Endothelial cell (in vitro differentiated cells): Measurements from ENCODE around the gene GRM8. TPM values are rescaled to one million over a fixed set of nuclear protein-coding genes. Genes with fewer than 3 reads are reported as not detected.

ENCODE experiments used
- DNase-seq: peaks from one replicate; pipeline ENCODE4 v3.0.0; 2021; ENCODE audit warnings: low spot score
- H3K27ac Mint-ChIP-seq: one replicate; pipeline ENCODE4 v1.8.0; 2021; ENCODE audit warnings: mixed read lengths, inconsistent platforms; ENCODE audit not compliant: unreplicated experiment
- H3K27me3 Mint-ChIP-seq: one replicate; pipeline ENCODE4 v1.8.0; 2021; ENCODE audit warnings: mild to moderate bottlenecking, moderate library complexity, mixed read lengths, inconsistent platforms; ENCODE audit not compliant: unreplicated experiment
- H3K36me3 Mint-ChIP-seq: one replicate; pipeline ENCODE4 v1.8.0; 2021; ENCODE audit warnings: mild to moderate bottlenecking, low read depth, mixed read lengths, inconsistent platforms; ENCODE audit not compliant: unreplicated experiment
- H3K4me1 Mint-ChIP-seq: one replicate; pipeline ENCODE4 v1.8.0; 2021; ENCODE audit warnings: mild to moderate bottlenecking, mixed read lengths, inconsistent platforms; ENCODE audit not compliant: unreplicated experiment
- H3K4me3 Mint-ChIP-seq: one replicate; pipeline ENCODE4 v1.8.0; 2021; ENCODE audit warnings: mild to moderate bottlenecking, mixed read lengths, inconsistent platforms; ENCODE audit not compliant: unreplicated experiment
- H3K9me3 Mint-ChIP-seq: one replicate; pipeline ENCODE4 v1.8.0; 2021; ENCODE audit warnings: mixed read lengths, inconsistent platforms; ENCODE audit not compliant: unreplicated experiment
- CTCF ChIP-seq: fragments of 200-600 bp; sonication (generic); IDR thresholded peaks from one replicate; pipeline ENCODE4 v1.5.0; 2021; ENCODE audit warnings: antibody characterized with exemption; ENCODE audit not compliant: unreplicated experiment
- total RNA-seq: library from RNA; stranded (reverse); fragmentation: NEBNext Ultra II Directional; extraction: Animal tissue kit (Norgen Biotek cat#: 25700); gene quantifications from one replicate; pipeline ENCODE4 v1.2.1, GENCODE V29; 2021; ENCODE audit not compliant: unreplicated experiment

Gene GRM8
- total RNA-seq, 1 donor from 2014 or later, result 1.5 TPM

- DNase-seq, result no peak
- Mint-ChIP-seq H3K27me3 (no peaks in the 10 kb centered on the region), H3K9me3 (no peaks in the 10 kb centered on the region), H3K27ac (no peak overlapping the region), H3K36me3 (no peaks in the 10 kb centered on the region), H3K4me1 (no peaks in the 10 kb centered on the region), H3K4me3 (no peak overlapping the region)
- TF ChIP-seq CTCF, result no peak
Measured at GRCh38 chr7:127266047-127266446, 13.3 kb upstream of the GRM8 start.

- no peak for DNase-seq
- TF ChIP-seq CTCF, result no peak
- Mint-ChIP-seq H3K27me3 (no peaks in the 10 kb centered on the region), H3K9me3 (no peaks in the 10 kb centered on the region), H3K4me3 (no peak overlapping the region), H3K4me1 (peaks cover under 1% of the 10 kb centered on the region), H3K27ac (no peak overlapping the region), H3K36me3 (no peaks in the 10 kb centered on the region)
Measured at GRCh38 chr7:127264219-127264618, 11.5 kb upstream of the GRM8 start.

- H3K4me3 Mint-ChIP-seq, result no peak overlapping the region
- no peaks in the 10 kb centered on the region for H3K36me3 Mint-ChIP-seq
- H3K27ac Mint-ChIP-seq, result no peak overlapping the region
- no peak for TF ChIP-seq CTCF
- H3K27me3 Mint-ChIP-seq, result peaks cover 3% of the 10 kb centered on the region
- DNase-seq, result no peak
- no peaks in the 10 kb centered on the region for H3K9me3 Mint-ChIP-seq
- H3K4me1 Mint-ChIP-seq, result peaks cover 17% of the 10 kb centered on the region
Measured at GRCh38 chr7:127258111-127258510, 5.4 kb upstream of the GRM8 start.

GRCh38 chr7:127257086-127257485, 4.3 kb upstream of the GRM8 start:
- Mint-ChIP-seq H3K4me1 (peaks cover 17% of the 10 kb centered on the region), H3K27me3 (peaks cover 6% of the 10 kb centered on the region), H3K36me3 (no peaks in the 10 kb centered on the region), H3K4me3 (no peak overlapping the region), H3K27ac (no peak overlapping the region), H3K9me3 (no peaks in the 10 kb centered on the region)
- DNase-seq, result no peak
- no peak for TF ChIP-seq CTCF

- Mint-ChIP-seq H3K4me1 (peaks cover 17% of the 10 kb centered on the region), H3K36me3 (no peaks in the 10 kb centered on the region), H3K9me3 (no peaks in the 10 kb centered on the region), H3K27ac (no peak overlapping the region), H3K4me3 (no peak overlapping the region), H3K27me3 (peaks cover 9% of the 10 kb centered on the region)
- DNase-seq, result no peak
- no peak for TF ChIP-seq CTCF
Measured at GRCh38 chr7:127256041-127256725, 3.4 kb upstream of the GRM8 start.
